GM12872 (cell line): Measurements from ENCODE around the gene UBIAD1.
A peak's percentile ranks its signal among the peaks of the same experiment; 100 is the strongest.

Experiments used
- TF ChIP-seq, protein P1 (sequence below): IDR thresholded peaks from 3 replicates; pipeline ENCODE4 v1.5.1; 2011; ENCODE audit warnings: low read depth, mild to moderate bottlenecking, low read length, moderate library complexity; ENCODE audit not compliant: insufficient read depth

The UBIAD1 gene

DNA sequence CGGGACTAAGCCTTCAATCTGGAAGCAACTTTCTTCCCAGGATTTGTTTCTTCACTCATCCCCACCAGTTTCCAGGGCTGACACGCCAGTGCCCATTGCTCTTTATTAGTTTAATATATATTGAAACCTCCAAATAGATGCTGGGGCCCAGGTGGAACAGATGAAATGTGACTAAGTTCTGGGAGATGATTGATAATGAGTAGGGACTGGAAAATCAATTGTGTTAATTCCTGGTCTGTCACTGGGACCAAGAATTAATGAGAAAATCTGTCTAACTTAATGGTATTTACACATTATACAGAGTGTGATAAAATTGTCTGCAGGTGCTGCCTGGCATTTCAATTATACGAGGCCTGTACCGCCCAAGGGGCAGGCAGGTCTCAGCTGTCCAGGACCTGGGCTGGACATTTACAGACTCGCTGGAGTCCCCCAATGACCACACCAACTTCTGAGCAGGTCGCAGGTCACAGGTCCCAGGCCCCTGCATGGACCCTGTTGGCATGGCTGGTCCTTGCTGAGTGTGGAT is 35.8 kb downstream of the UBIAD1 start:
- TF ChIP-seq, protein P1, sequence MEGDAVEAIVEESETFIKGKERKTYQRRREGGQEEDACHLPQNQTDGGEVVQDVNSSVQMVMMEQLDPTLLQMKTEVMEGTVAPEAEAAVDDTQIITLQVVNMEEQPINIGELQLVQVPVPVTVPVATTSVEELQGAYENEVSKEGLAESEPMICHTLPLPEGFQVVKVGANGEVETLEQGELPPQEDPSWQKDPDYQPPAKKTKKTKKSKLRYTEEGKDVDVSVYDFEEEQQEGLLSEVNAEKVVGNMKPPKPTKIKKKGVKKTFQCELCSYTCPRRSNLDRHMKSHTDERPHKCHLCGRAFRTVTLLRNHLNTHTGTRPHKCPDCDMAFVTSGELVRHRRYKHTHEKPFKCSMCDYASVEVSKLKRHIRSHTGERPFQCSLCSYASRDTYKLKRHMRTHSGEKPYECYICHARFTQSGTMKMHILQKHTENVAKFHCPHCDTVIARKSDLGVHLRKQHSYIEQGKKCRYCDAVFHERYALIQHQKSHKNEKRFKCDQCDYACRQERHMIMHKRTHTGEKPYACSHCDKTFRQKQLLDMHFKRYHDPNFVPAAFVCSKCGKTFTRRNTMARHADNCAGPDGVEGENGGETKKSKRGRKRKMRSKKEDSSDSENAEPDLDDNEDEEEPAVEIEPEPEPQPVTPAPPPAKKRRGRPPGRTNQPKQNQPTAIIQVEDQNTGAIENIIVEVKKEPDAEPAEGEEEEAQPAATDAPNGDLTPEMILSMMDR: no peak

DNA sequence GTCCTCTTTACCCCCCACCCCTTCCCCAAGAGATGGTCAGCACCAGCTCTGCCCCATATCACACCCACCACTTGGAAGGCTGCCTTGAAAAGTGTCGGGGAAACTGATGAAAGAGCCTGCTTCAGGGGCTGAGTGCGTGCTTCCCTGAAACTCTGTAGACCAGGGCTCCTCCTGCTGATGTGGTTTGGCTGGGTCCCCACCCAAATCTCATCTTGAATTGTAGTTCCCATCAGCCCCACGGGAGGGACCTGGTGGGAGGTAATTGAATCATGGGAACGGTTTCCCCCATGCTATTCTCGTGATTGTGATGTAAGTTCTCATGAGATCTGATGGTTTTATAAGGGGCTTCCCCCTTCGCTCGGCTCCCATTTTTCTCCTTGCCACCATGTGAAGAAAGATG is 36.4 kb downstream of the UBIAD1 start:
- TF ChIP-seq, protein P1: no peak

- TF ChIP-seq, protein P1: no peak
These were observed 39.1 kb downstream of the UBIAD1 start for GRCh38 chr1:11311816-11312755.

GRCh38 chr1:11314959-11315358 is 42.0 kb downstream of the UBIAD1 start:
- TF ChIP-seq, protein P1: no peak

DNA sequence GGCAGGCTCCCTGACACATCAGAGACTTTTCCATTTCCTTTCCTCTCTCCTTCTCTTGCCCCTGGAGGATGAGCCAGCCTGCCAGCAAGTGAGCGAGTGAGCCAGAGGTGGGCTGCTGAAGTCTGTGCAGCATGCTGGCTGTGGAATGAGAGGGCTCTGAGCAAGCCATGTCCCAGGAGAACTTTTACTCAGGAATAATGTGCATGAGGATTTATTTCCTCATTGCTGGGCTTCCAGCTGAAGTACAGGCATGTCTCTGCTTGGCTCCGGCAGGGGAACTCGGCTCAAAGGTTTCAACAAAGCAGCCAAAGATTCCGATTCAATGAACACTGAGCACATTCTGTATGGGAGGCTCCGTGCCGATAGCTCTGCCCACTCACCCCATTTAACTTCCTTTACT is 43.7 kb downstream of the UBIAD1 start:
- TF ChIP-seq, protein P1: no peak

GRCh38 chr1:11318982-11319381 is 46.0 kb downstream of the UBIAD1 start:
- TF ChIP-seq, protein P1: no peak

DNA sequence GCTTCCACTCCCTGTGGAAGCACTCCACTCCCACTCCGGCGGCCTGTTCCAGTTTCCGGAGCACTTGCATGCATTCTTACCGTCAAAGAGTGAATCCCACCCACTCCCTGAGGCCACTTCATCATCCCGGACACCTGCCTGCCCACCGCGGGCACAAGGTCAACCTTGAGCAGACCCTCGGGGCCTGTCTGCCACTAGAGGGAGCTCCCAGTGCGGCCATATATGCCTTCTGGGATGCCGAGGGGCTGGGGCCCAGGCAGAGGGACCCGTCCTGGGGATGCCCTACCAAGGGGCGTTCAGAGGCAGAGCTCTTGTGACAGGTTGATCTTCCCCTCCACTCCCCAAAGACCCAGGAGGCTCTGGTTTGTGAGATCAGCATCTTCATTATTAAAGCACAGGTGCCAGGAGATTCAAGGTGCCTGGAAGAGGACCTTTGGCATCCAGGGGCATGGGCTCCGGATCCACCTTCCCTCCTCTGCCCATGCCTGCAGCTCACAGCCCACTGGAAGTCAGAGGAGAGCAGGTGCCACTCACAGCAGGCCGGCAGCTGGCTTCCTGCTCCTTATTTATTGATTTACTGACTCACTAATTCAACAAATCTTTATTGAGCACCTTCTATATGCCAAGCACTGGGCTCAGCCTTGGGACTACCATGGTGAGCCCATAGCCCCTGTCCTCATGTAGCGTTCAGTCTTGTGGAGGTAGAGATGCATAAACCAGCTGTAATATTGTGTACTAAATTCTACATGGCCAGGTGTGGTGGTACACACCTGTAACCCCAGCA is 47.3 kb downstream of the UBIAD1 start:
- TF ChIP-seq, protein P1: peak; percentile 78
